Astrocyte (in vitro differentiated cells and primary cell): ENCODE data around the gene DCP2.

Source experiments
- EZH2 ChIP-seq: IDR thresholded peaks from 2 replicates; pipeline ENCODE4 v1.6.1; 2012; ENCODE audit warnings: mild to moderate bottlenecking, low read length, inconsistent platforms; ENCODE audit not compliant: insufficient read depth
- TF ChIP-seq, protein P1 (sequence below): IDR thresholded peaks from 2 replicates; pipeline ENCODE4 v1.5.1; 2011; ENCODE audit warnings: low read depth, mild to moderate bottlenecking, inconsistent platforms, low read length, moderate library complexity; ENCODE audit not compliant: insufficient read depth

DNA sequence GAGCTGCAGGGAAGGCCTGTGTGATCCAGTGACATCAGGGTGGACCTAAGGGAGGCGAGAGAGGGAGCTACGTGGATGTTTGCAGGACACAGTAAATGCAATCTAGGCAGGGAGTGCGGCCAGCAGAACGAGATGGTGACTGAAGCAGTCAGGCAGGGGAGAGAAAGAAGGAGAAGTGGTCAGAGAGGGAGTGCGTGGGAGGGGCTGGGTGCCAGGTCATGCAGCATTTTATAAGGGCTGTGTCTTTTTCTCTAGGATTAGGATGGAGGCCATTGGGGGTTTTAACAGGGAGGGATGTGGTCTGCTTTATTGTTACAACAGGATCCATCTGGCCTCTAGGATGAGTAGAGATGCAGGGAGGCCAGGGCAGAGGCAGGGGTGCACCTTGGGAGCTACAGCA is 80.4 kb downstream of the DCP2 start:
- TF ChIP-seq, protein P1, sequence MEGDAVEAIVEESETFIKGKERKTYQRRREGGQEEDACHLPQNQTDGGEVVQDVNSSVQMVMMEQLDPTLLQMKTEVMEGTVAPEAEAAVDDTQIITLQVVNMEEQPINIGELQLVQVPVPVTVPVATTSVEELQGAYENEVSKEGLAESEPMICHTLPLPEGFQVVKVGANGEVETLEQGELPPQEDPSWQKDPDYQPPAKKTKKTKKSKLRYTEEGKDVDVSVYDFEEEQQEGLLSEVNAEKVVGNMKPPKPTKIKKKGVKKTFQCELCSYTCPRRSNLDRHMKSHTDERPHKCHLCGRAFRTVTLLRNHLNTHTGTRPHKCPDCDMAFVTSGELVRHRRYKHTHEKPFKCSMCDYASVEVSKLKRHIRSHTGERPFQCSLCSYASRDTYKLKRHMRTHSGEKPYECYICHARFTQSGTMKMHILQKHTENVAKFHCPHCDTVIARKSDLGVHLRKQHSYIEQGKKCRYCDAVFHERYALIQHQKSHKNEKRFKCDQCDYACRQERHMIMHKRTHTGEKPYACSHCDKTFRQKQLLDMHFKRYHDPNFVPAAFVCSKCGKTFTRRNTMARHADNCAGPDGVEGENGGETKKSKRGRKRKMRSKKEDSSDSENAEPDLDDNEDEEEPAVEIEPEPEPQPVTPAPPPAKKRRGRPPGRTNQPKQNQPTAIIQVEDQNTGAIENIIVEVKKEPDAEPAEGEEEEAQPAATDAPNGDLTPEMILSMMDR: no peak
- TF ChIP-seq EZH2: no peak
